SKM-1 (cell line): ENCODE results near the gene ARL6.
A peak's percentile ranks its signal among the peaks of the same experiment; 100 is the strongest.
"Not testable (repeated sequence)": the region's sequence is repeated elsewhere in the genome, so short reads cannot be mapped to it uniquely, and the experiment has no call there.

Source experiments
- DNase-seq: peaks from one replicate; lab custom pipeline; 2025; ENCODE audit not compliant: unreplicated experiment; lab: John Stamatoyannopoulos, UW

Gene ARL6

GRCh38 chr3:97821287-97821773, 56.8 kb downstream of the ARL6 start:
- no peak for DNase-seq

DNA sequence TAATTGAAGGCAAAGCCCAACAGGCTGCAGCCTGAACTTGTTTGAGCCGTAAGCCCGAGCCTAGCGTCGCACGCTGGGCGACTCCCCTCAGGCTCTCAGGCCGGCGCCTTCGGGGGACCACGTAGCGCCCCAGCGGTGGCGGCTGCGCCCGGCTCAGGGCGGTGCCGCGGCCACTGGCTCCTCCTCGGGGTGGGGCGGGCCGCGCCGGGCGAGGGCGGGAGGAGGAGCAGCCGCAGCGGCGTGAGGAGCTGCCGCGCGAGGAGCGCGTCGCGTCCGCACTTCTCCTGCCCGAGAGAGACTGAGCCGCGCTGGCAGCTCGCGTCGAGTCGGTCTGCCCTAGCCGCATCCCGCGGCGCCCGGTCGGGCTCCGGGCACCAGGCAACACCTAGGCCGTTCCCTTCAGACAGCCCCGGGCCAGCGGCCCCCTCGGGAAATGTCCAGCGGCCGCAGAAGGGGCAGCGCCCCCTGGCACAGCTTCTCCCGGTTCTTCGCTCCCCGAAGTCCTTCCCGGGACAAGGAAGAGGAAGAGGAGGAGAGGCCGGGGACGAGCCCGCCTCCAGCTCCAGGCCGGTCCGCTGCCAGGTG, 57.3 kb downstream of the ARL6 start, which contains the start of gene CRYBG3:
CRYBG3 (plus strand) TSS at position 238 of the 585 bp plus-strand sequence; CDS start at position 434, 196 bp downstream.
- DNase-seq, result peak; percentile 53

- DNase-seq, result no peak
Observed at GRCh38 chr3:97822359-97822775, 57.8 kb downstream of the ARL6 start.

- peak; percentile 28 for DNase-seq
Observed at GRCh38 chr3:97823046-97824004, 58.8 kb downstream of the ARL6 start.

DNA sequence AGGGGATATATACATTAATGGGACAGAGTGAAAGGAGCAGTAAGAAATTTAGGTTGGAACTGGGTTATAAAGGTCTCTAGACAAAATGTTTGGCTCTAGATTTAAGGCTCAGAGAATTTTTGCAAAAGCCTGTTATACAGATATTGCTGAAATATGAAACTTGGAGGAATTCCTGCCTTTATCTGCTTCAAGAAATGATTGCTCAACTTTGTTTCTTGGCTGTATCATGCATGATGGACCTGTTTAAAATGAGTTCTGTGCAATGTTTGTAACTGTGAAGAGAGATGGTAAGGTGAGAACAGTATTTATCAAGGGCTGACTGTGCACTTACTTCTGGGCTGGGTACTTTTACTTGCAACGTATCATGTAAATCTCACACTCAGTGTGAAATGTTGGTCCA, 60.5 kb downstream of the ARL6 start:
- DNase-seq, result no peak

DNA sequence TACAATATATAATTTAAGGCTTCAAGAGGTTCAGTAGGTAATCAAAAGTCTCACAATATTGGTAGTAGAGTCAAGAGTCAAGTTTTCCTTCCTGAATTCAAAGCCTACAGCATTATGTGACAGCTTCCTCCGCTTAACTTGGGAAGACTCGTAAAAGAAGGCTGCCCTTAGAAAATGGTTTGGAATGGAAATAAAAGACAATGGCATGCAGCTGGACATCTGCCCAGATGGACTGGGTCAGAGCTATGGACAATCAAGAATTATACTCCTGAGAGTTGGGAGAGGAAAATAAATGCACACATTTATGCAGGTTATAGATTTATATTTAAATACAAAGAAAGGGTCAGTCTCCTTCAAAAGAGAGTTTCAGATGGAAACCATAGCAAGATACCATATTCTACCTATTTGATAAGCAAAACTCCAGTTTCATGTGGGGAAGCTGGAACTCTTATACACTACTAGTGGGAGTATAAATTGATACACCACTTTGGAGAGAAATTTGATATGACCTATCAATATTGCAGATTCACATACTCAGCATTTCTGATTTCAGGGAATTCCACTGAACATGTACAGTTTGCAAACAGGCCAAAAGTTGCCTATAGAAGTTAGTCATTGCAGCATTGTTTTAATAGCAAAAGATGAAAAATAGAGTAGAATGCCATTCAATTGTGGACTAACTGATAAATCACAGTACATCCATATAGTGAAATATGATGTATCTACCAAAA, 63.3 kb downstream of the ARL6 start:
- DNase-seq, result no peak

- DNase-seq, result no peak
Observed at GRCh38 chr3:97829198-97829597, 64.6 kb downstream of the ARL6 start.

- DNase-seq, result no peak
Observed at GRCh38 chr3:97830638-97831037, 66.1 kb downstream of the ARL6 start.

DNA sequence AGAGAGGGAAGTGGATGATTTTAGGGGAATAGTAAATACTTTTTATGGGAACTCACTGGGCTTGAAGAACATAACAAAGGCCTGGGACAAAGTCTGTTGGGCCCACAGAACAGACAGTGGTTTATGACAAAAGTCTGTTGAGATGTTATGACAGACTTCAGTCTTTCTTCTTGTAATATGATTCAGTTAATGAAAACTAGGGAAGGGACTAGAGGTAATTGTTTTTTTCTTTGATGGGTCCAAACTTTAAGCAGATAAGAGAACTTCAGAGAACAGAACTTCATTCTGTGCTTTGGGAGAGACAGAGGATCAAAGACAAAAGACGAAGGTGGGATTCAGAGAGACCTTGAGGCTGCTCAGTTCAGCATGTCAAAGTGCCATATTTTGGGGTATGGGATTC, 66.6 kb downstream of the ARL6 start:
- no peak for DNase-seq

DNA sequence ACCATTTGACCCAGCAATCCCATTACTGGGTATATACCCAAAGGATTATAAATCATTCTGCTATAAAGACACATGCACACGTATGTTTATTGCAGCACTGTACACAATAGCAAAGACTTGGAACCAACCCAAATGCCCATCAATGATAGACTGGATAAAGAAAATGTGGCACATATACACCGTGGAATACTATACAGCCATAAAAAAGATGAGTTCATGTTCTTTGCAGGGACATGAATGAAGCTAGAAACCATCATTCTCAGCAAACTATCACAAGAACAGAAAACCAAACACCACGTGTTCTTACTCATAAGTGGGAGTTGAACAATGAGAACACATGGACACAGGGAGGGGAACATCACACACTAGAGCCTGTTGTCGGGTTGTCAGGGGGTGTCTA, 68.6 kb downstream of the ARL6 start:
- DNase-seq, result not testable (repeated sequence)

GRCh38 chr3:97835761-97836160, 71.2 kb downstream of the ARL6 start:
- DNase-seq, result no peak

GRCh38 chr3:97838393-97838792, 73.8 kb downstream of the ARL6 start:
- no peak for DNase-seq

GRCh38 chr3:97839944-97840343, 75.4 kb downstream of the ARL6 start:
- DNase-seq, result no peak

DNA sequence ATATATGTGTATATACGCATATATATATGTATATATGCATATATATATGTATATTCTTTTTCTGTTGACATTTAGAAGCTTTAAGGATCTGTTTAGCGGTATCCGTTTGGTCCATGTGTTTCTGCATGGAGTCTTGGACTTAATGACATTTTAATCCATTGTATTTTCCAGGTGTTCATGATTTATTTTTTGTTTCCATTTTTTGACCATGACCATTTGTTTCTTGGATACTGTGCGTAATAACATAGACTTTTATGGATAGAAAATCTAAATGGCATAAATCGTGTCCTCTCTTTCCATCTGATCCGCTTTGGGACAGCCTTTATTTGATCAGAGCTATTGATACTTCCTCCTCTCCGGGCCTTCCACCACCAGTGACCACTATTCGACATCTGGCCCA, 76.7 kb downstream of the ARL6 start:
- no peak for DNase-seq

DNA sequence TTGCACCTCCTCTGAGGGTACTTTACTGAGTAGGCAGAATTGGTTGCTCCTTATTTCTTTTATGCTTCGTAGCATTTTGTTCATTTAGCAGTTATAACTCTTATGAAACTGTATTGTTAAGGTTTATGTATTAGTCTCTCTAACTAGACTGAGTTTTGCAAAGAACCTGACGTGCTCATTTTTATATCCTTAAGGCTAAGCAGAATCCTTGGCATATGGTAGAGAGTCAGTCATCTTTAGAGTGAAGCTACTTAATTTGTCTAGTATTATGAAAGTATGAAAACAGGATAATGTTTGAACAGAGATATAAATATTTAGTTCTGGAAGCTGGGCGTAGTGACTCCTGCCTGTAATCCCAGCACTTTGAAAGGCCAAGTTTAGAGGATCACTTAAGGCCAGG, 77.4 kb downstream of the ARL6 start:
- no peak for DNase-seq

DNA sequence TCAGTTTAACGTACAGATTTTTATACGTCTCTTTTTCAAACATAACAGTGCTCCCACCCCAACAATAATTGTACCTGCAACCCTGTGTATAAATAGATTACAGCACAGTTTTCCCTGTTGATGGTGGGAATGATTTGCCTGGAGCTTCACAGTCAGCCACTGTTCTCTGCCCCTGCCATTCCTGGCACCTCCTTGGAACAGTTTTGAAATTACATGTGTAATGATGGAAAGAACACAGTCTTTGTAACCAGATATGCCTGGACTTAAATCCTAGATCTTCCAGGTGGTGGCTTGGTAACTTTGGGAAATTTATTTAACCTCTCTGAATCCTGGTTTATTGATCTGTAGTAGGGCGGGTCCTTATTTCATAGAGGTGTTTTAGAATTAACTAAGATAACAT, 84.2 kb downstream of the ARL6 start:
- no peak for DNase-seq
